PC-9 (cell line): ENCODE measurements around the gene SHANK3. TPM values are rescaled to one million over a fixed set of nuclear protein-coding genes. Genes with fewer than 3 reads are reported as not detected.

ENCODE experiments used
- BruUV-seq: library from RNA; stranded (reverse); fragments of 400-500 nt; replicated peaks from 2 replicates; lab custom pipeline; 2021; lab: Mats Ljungman, UMichigan
- CTCF ChIA-PET: fragments of 300-600 bp; sonication (Branson Sonifier 250); formaldehyde crosslinking; loops from one replicate; lab custom pipeline; 2022; ENCODE audit warnings: antibody characterized with exemption; lab: Charles Lee
- POLR2A ChIA-PET: fragments of 300-600 bp; sonication (Branson Sonifier 250); formaldehyde crosslinking; loops from one replicate; lab custom pipeline; 2022; ENCODE audit warnings: antibody characterized with exemption; ENCODE audit not compliant: unreplicated experiment; lab: Charles Lee
- DNase-seq, 2 experiments: peaks; one replicate each; pipeline versions ENCODE4 v3.0.0 to v3.0.0-alpha.2; 2015 to 2022; ENCODE audit warnings: mixed read lengths in 1 of 2
- H2AFZ ChIP-seq: fragments of 200-600 bp; sonication (generic); 2 replicates; pipeline ENCODE4 v1.8.1; 2017; ENCODE audit warnings: antibody characterized with exemption
- H3F3A ChIP-seq: fragments of 200-600 bp; sonication (generic); 2 replicates; pipeline ENCODE4 v1.8.1; 2017; ENCODE audit warnings: antibody characterized with exemption, mild to moderate bottlenecking, low read depth; ENCODE audit not compliant: insufficient read depth
- H3K27ac ChIP-seq: fragments of 200-600 bp; sonication (generic); 2 replicates; pipeline ENCODE4 v1.6.1; 2016; ENCODE audit warnings: mixed run types
- H3K27me3 ChIP-seq: fragments of 200-600 bp; sonication (generic); 2 replicates; pipeline ENCODE4 v1.6.1; 2016; ENCODE audit warnings: low read depth, mixed run types; ENCODE audit not compliant: insufficient read depth
- H3K36me3 ChIP-seq: fragments of 200-600 bp; sonication (generic); 2 replicates; pipeline ENCODE4 v1.6.1; 2016; ENCODE audit warnings: low read depth, mixed run types
- H3K4me1 ChIP-seq: fragments of 200-600 bp; sonication (generic); replicated peaks from 2 replicates; pipeline ENCODE4 v1.6.1; 2016; ENCODE audit warnings: mixed run types; ENCODE audit not compliant: insufficient read depth
- H3K4me2 ChIP-seq: fragments of 200-600 bp; sonication (generic); 2 replicates; pipeline ENCODE4 v1.6.1; 2017; ENCODE audit warnings: mixed run types
- H3K4me3 ChIP-seq: fragments of 200-600 bp; sonication (generic); 2 replicates; pipeline ENCODE4 v1.6.1; 2016; ENCODE audit warnings: mixed run types
- H3K79me2 ChIP-seq: fragments of 200-600 bp; sonication (generic); 2 replicates; pipeline ENCODE4 v1.6.1; 2017; ENCODE audit warnings: low read depth, mixed run types
- H3K9me2 ChIP-seq: fragments of 200-600 bp; sonication (generic); 2 replicates; pipeline ENCODE4 v1.8.1; 2017; ENCODE audit warnings: mild to moderate bottlenecking; ENCODE audit not compliant: insufficient read depth
- H3K9me3 ChIP-seq: fragments of 200-600 bp; sonication (generic); 2 replicates; pipeline ENCODE4 v1.8.1; 2016; ENCODE audit warnings: low read depth; ENCODE audit not compliant: insufficient read depth
- H4K20me1 ChIP-seq: fragments of 200-600 bp; sonication (generic); 2 replicates; pipeline ENCODE4 v1.8.1; 2017; ENCODE audit not compliant: insufficient read depth
- CTCF ChIP-seq: fragments of 200-600 bp; sonication (generic); conservative IDR thresholded peaks from 2 replicates; pipeline ENCODE4 v1.6.1; 2017; ENCODE audit warnings: mixed run types, antibody characterized with exemption, mild to moderate bottlenecking, moderate library complexity
- EZH2 ChIP-seq: fragments of 200-600 bp; sonication (generic); IDR thresholded peaks from 2 replicates; pipeline ENCODE4 v1.8.0; 2017; ENCODE audit warnings: antibody characterized with exemption, low read depth
- intact Hi-C: fragments of 100-400 bp; cut with micrococcal nuclease; formaldehyde crosslinking; loops from one replicate; pipeline ENCODE4 v1.10.0; 2022; ENCODE audit not compliant: unreplicated experiment
- total RNA-seq: library from RNA; stranded (reverse); gene quantifications from 2 replicates; pipeline ENCODE4 v1.2.3, GENCODE V29; 2021

The SHANK3 gene
- total RNA-seq, 1 experiment from 2014 or later, result 5.8 TPM

- 0 out of 2 replicates have a peak, but pooled peaks cover 4% of the 10 kb centered on the region for H3K4me1 ChIP-seq
- no peaks in the 10 kb centered on the region for H3K36me3 ChIP-seq
- no peaks in the 10 kb centered on the region for H4K20me1 ChIP-seq
- TF ChIP-seq CTCF (no peak), EZH2 (no peak)
- ChIA-PET POLR2A (no interaction called here), CTCF (no interaction called here)
- H3F3A ChIP-seq, result peaks cover 7% of the 10 kb centered on the region; the same call in 1 of the 2 replicates
- no peaks in the 10 kb centered on the region for H3K79me2 ChIP-seq
- BruUV-seq, result no TSS peak
- no peak overlapping the region for H3K4me3 ChIP-seq
- no peak overlapping the region for H2AFZ ChIP-seq
- no peaks in the 10 kb centered on the region for H3K9me3 ChIP-seq
- H3K27me3 ChIP-seq, result no peaks in the 10 kb centered on the region
- intact Hi-C loops, result no loop called here
- no peak overlapping the region for H3K27ac ChIP-seq
- H3K4me2 ChIP-seq, result no peak overlapping the region
- DNase-seq, result no peak
- H3K9me2 ChIP-seq, result no peaks in the 10 kb centered on the region
Measured at GRCh38 chr22:50701076-50701419, 28.4 kb downstream of the SHANK3 start.

GRCh38 chr22:50701428-50702154 is 29.0 kb downstream of the SHANK3 start:
- no peaks in the 10 kb centered on the region for H3K79me2 ChIP-seq
- no peak overlapping the region for H3K27ac ChIP-seq
- no peaks in the 10 kb centered on the region for H3K9me3 ChIP-seq
- H3F3A ChIP-seq, result peaks cover 2% of the 10 kb centered on the region; the same call in 1 of the 2 replicates
- TF ChIP-seq CTCF (no peak), EZH2 (no peak)
- no peaks in the 10 kb centered on the region for H3K36me3 ChIP-seq
- no peak overlapping the region for H3K4me2 ChIP-seq
- no peaks in the 10 kb centered on the region for H3K9me2 ChIP-seq
- DNase-seq, result no peak
- no peak overlapping the region for H3K4me3 ChIP-seq
- POLR2A ChIA-PET, result no interaction called here
- H2AFZ ChIP-seq, result no peak overlapping the region
- no peaks in the 10 kb centered on the region for H3K27me3 ChIP-seq
- no TSS peak for BruUV-seq
- intact Hi-C loops, result no loop called here
- CTCF ChIA-PET, result no interaction called here
- 0 out of 2 replicates have a peak, but pooled peaks cover 4% of the 10 kb centered on the region for H3K4me1 ChIP-seq
- no peaks in the 10 kb centered on the region for H4K20me1 ChIP-seq

- intact Hi-C loops, result no loop called here
- TF ChIP-seq EZH2 (no peak), CTCF (no peak)
- no TSS peak for BruUV-seq
- POLR2A ChIA-PET, result no interaction called here
- no peaks in the 10 kb centered on the region for H3K9me3 ChIP-seq
- H3K27ac ChIP-seq, result no peak overlapping the region
- H3K27me3 ChIP-seq, result no peaks in the 10 kb centered on the region
- H2AFZ ChIP-seq, result no peak overlapping the region
- no peaks in the 10 kb centered on the region for H4K20me1 ChIP-seq
- H3F3A ChIP-seq, result no peaks in the 10 kb centered on the region
- H3K4me3 ChIP-seq, result no peak overlapping the region
- 0 out of 2 replicates have a peak, but pooled peaks cover 4% of the 10 kb centered on the region for H3K4me1 ChIP-seq
- H3K9me2 ChIP-seq, result no peaks in the 10 kb centered on the region
- DNase-seq, result no peak
- H3K36me3 ChIP-seq, result no peaks in the 10 kb centered on the region
- CTCF ChIA-PET, result interaction anchor here (0.6 kb wide), 1 partner anchor 622 kb away, joined by 4 read pairs; no protein-coding TSS in a partner anchor
- H3K79me2 ChIP-seq, result no peaks in the 10 kb centered on the region
- no peak overlapping the region for H3K4me2 ChIP-seq
Measured at GRCh38 chr22:50702261-50702671, 29.6 kb downstream of the SHANK3 start.
